ENCODE results near the gene SUSD2. TPM values are rescaled to one million over a fixed set of nuclear protein-coding genes. Genes with fewer than 3 reads are reported as not detected.

Gene SUSD2
- total and polyA plus RNA-seq, 2 of the 4 experiments (the other 2 are of a cell fraction) = 0.18 to 1.6 TPM

- H2AK9ac ChIP-seq (replicated peaks; ENCODE audit: low read depth, low read length, poor library complexity) = no peak overlapping the region
- no peak overlapping the region for H3K27ac ChIP-seq (ENCODE audit: insufficient read depth, low read length)
- H2BK5ac ChIP-seq (ENCODE audit: low read depth, low read length, poor library complexity, severe bottlenecking) = no peak overlapping the region
- WGBS, 2 experiments (ENCODE audit: extremely low coverage in 2 of 2, insufficient read length in 1 of 2) = 92% methylated on average over 4 of the region's 16 CpGs; no CpG with 5 or more reads in 1 of the 2 experiments
- no peak overlapping the region for H2AK5ac ChIP-seq (ENCODE audit: low read depth, low read length)
- H3K9me3 ChIP-seq (ENCODE audit: control insufficient read depth, insufficient read depth, low read length) = no peaks in the 10 kb centered on the region
- H2BK15ac ChIP-seq (ENCODE audit: low read depth, low read length) = no peak overlapping the region
- in situ Hi-C loops (cut with MboI; ENCODE audit: low sequenced_read_pairs) (no loop called here), intact Hi-C loops (cut with micrococcal nuclease) (no loop called here), dilution Hi-C loops (cut with HindIII; ENCODE audit: low sequenced_read_pairs, unreplicated experiment) (no loop called here)
- H3K4me3 ChIP-seq (ENCODE audit: insufficient read depth, low read depth, low read length) = no peak overlapping the region
- H3K14ac ChIP-seq (replicated peaks; ENCODE audit: low read depth, low read length) = no peak overlapping the region
- no peak overlapping the region for H4K8ac ChIP-seq (ENCODE audit: low read depth in 2 of 2, low read length in 2 of 2)
- no TSS peak for BruUV-seq (replicated peaks)
- ATAC-seq (ENCODE audit: low read depth) (no peak), DNase-seq (no peak)
- no peaks in the 10 kb centered on the region for H3K79me1 ChIP-seq (ENCODE audit: low read depth in 1 of 2, low read length in 2 of 2)
- H2AFZ ChIP-seq (replicated peaks; ENCODE audit: low read length, poor library complexity) = no peak overlapping the region
- TF ChIP-seq MXI1 (IDR thresholded peaks at IDR 0.05; ENCODE audit: borderline replicate concordance, low read depth, low read length) (no peak), SMC3 (IDR thresholded peaks at IDR 0.05; ENCODE audit: low read depth, low read length) (no peak), RFX5 (IDR thresholded peaks at IDR 0.05; ENCODE audit: low read depth, low read length) (no peak), CEBPB (IDR thresholded peaks at IDR 0.05; ENCODE audit: low read depth, low read length) (no peak), RAD21 (IDR thresholded peaks at IDR 0.05; ENCODE audit: low read length) (no peak), BHLHE40 (IDR thresholded peaks at IDR 0.05; ENCODE audit: low read depth, low read length) (no peak), POLR2A (IDR thresholded peaks at IDR 0.05; ENCODE audit: low read depth, low read length) (no peak), CHD1 (IDR thresholded peaks at IDR 0.05; ENCODE audit: low read depth, low read length) (no peak), MAFK (IDR thresholded peaks at IDR 0.05; ENCODE audit: low read depth, low read length) (no peak), MAZ (IDR thresholded peaks at IDR 0.05; ENCODE audit: borderline replicate concordance, low read depth, low read length) (no peak), USF2 (IDR thresholded peaks at IDR 0.05; ENCODE audit: low read depth, low read length) (no peak), RCOR1 (IDR thresholded peaks at IDR 0.05; ENCODE audit: insufficient replicate concordance, low read length) (no peak), FOS (IDR thresholded peaks at IDR 0.05; ENCODE audit: low read depth, low read length) (no peak), NFE2L2 (IDR thresholded peaks at IDR 0.05; ENCODE audit: low read depth, low read length) (no peak)
- TF ChIP-seq, protein P1, sequence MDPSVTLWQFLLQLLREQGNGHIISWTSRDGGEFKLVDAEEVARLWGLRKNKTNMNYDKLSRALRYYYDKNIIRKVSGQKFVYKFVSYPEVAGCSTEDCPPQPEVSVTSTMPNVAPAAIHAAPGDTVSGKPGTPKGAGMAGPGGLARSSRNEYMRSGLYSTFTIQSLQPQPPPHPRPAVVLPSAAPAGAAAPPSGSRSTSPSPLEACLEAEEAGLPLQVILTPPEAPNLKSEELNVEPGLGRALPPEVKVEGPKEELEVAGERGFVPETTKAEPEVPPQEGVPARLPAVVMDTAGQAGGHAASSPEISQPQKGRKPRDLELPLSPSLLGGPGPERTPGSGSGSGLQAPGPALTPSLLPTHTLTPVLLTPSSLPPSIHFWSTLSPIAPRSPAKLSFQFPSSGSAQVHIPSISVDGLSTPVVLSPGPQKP (IDR thresholded peaks at IDR 0.05; ENCODE audit: borderline replicate concordance, low read depth, low read length) = no peak
- TF ChIP-seq, protein P2, sequence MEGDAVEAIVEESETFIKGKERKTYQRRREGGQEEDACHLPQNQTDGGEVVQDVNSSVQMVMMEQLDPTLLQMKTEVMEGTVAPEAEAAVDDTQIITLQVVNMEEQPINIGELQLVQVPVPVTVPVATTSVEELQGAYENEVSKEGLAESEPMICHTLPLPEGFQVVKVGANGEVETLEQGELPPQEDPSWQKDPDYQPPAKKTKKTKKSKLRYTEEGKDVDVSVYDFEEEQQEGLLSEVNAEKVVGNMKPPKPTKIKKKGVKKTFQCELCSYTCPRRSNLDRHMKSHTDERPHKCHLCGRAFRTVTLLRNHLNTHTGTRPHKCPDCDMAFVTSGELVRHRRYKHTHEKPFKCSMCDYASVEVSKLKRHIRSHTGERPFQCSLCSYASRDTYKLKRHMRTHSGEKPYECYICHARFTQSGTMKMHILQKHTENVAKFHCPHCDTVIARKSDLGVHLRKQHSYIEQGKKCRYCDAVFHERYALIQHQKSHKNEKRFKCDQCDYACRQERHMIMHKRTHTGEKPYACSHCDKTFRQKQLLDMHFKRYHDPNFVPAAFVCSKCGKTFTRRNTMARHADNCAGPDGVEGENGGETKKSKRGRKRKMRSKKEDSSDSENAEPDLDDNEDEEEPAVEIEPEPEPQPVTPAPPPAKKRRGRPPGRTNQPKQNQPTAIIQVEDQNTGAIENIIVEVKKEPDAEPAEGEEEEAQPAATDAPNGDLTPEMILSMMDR (conservative IDR thresholded peaks at IDR 0.05; ENCODE audit: low read depth, low read length) = no peak
- CTCF ChIA-PET = no interaction called here
- no peak overlapping the region for H3K4ac ChIP-seq (ENCODE audit: low read depth, low read length)
- H3K4me2 ChIP-seq (ENCODE audit: low read depth, low read length) = no peak overlapping the region
- H2BK120ac ChIP-seq (ENCODE audit: low read depth, low read length) = no peak overlapping the region
- H4K20me1 ChIP-seq (ENCODE audit: insufficient read depth, low read length) = 0 out of 2 replicates have a peak, but pooled peaks cover under 1% of the 10 kb centered on the region
- H3K27me3 ChIP-seq (ENCODE audit: control insufficient read depth, insufficient read depth, low read length) = no peaks in the 10 kb centered on the region
- peaks cover 14% of the 10 kb centered on the region; the same call in 1 of the 2 replicates for H3K36me3 ChIP-seq (ENCODE audit: control insufficient read depth, insufficient read depth, low read length)
- H3K9ac ChIP-seq (ENCODE audit: low read depth, low read length) = no peak overlapping the region
- no peak overlapping the region for H3K23ac ChIP-seq (ENCODE audit: low read depth, low read length)
- no peak overlapping the region for H4K91ac ChIP-seq (ENCODE audit: insufficient read depth, low read depth, low read length)
- no peak overlapping the region for H4K5ac ChIP-seq (ENCODE audit: low read depth, low read length)
- no peaks in the 10 kb centered on the region for H3K4me1 ChIP-seq (ENCODE audit: control insufficient read depth, insufficient read depth, low read length)
- POLR2A ChIA-PET (ENCODE audit: unreplicated experiment) = no interaction called here
- no peaks in the 10 kb centered on the region for H3K9me1 ChIP-seq (ENCODE audit: insufficient read depth, low read length)
- H3K18ac ChIP-seq (ENCODE audit: low read depth, low read length) = no peak overlapping the region
- H2BK20ac ChIP-seq (ENCODE audit: low read depth, low read length) = no peak overlapping the region
- no peak overlapping the region for H3K56ac ChIP-seq (ENCODE audit: extremely low read depth, insufficient read depth, low read length)
Measured at GRCh38 chr22:24180316-24181087, 785 bp upstream of the SUSD2 start.

All from IMR-90 (cell line).